ENCODE results near the gene NUP62. TPM values are rescaled to one million over a fixed set of nuclear protein-coding genes. Genes with fewer than 3 reads are reported as not detected.

Gene NUP62
- total RNA-seq, 1 experiment from 2014 or later: 127 TPM

GRCh38 chr19:49912965-49913685 lies 16.2 kb downstream of the NUP62 start:
- Histone ChIP-seq H3K4ac (ENCODE audit: low read depth, low read length) (no peak overlapping the region), H3K23me2 (ENCODE audit: insufficient read length, low read depth, low read length, poor library complexity, severe bottlenecking) (no peaks in the 10 kb centered on the region), H3K9ac (ENCODE audit: extremely low read depth, insufficient read length, low read length) (no peak overlapping the region), H3K27ac (ENCODE audit: insufficient read length, low read depth, low read length) (no peak overlapping the region), H3K23ac (ENCODE audit: insufficient read length, low read depth, low read length) (no peak overlapping the region), H2BK12ac (ENCODE audit: insufficient read length, low read depth, low read length) (no peak overlapping the region), H3T11ph (ENCODE audit: low read length) (no peak overlapping the region), H2BK15ac (ENCODE audit: low read depth, low read length) (no peak overlapping the region), H4K20me1 (ENCODE audit: control insufficient read depth, insufficient read depth, insufficient read length) (no peaks in the 10 kb centered on the region), H3K4me2 (ENCODE audit: insufficient read depth, insufficient read length, low read length) (no peak overlapping the region), H2BK5ac (ENCODE audit: insufficient read length, low read length) (no peak overlapping the region), H3K9me3 (ENCODE audit: control insufficient read depth, low read depth, low read length) (no peaks in the 10 kb centered on the region), H3K79me2 (ENCODE audit: insufficient read depth, low read length) (no peaks in the 10 kb centered on the region; the same call in 1 of the 2 replicates), H3K56ac (ENCODE audit: insufficient read length, low read depth, low read length) (no peak overlapping the region), H2BK20ac (ENCODE audit: low read depth, low read length, poor library complexity, severe bottlenecking) (no peak overlapping the region), H3K18ac (ENCODE audit: insufficient read length, low read depth, low read length) (no peak overlapping the region), H2AFZ (ENCODE audit: low read length) (no peak overlapping the region), H3K79me1 (ENCODE audit: insufficient read depth, low read depth, low read length, poor library complexity, severe bottlenecking) (peaks cover 6% of the 10 kb centered on the region), H2AK5ac (ENCODE audit: insufficient read length, low read length) (no peak overlapping the region), H4K5ac (ENCODE audit: insufficient read length, low read depth, low read length) (no peak overlapping the region), H3K27me3 (ENCODE audit: insufficient read depth, low read length) (no peaks in the 10 kb centered on the region), H4K8ac (replicated peaks; ENCODE audit: insufficient read length, low read depth, low read length) (no peak overlapping the region), H3K14ac (ENCODE audit: insufficient read depth, low read length) (no peak overlapping the region), H3K4me1 (ENCODE audit: insufficient read depth, low read length) (no peaks in the 10 kb centered on the region), H2BK120ac (ENCODE audit: low read depth, low read length, poor library complexity, severe bottlenecking) (no peak overlapping the region), H4K91ac (ENCODE audit: insufficient read length, low read depth, low read length) (no peak overlapping the region)
- Mint-ChIP-seq H3K9me3 (peaks cover 0 to 3% of the 10 kb centered on the region in 2 experiments; a peak in 1 of 5 replicates), H3K27ac (peak overlapping the region in 2 of 3 experiments; percentile 65 to 71; a peak in 2 of 7 replicates), H3K36me3 (ENCODE audit: insufficient read depth in 1 of 3, low read depth in 3 of 3) (peaks cover 60 to 86% (median 85%) of the 10 kb centered on the region in 3 experiments), H3K4me1 (peaks cover 8 to 22% of the 10 kb centered on the region in 2 experiments), H3K4me3 (no peak overlapping the region), H3K27me3 (ENCODE audit: low read depth) (no peaks in the 10 kb centered on the region)
- TF ChIP-seq CTCF (conservative IDR thresholded peaks at IDR 0.05): peak; percentile 59
- no CpG with 5 or more reads among the region's 21 CpGs for whole genome bisulfite sequencing (ENCODE audit: extremely low coverage, insufficient read length, low lambda C conversion rate)
- DNase-seq: peak; percentile 74
